Thoracic aorta (tissue), 2 donors: ENCODE measurements around the gene CDX1. TPM values are rescaled to one million over a fixed set of nuclear protein-coding genes. Genes with fewer than 3 reads are reported as not detected.

Experiments used
- ATAC-seq: fragments of 150-250 bp; one replicate; pipeline ENCODE4 v1.8.0; 2017; ENCODE audit warnings: low read depth; ENCODE audit not compliant: insufficient number of reproducible peaks, low FRiP score
- DNase-seq: peaks from one replicate; pipeline ENCODE4 v3.0.0-alpha.2; 2020; ENCODE audit warnings: low spot score
- H3K27ac ChIP-seq, 2 donors: fragments of 200-600 bp; sonication (generic); 1 replicate in 1 of 2; 2 replicates in 1 of 2; pipeline ENCODE4 v1.5.1; 2016; ENCODE audit warnings: mild to moderate bottlenecking in 2 of 2, moderate library complexity in 2 of 2
- H3K27me3 ChIP-seq: fragments of 200-600 bp; sonication (generic); replicated peaks from 2 replicates; pipeline ENCODE4 v1.6.0; 2016; ENCODE audit warnings: mild to moderate bottlenecking; ENCODE audit not compliant: insufficient read depth
- H3K36me3 ChIP-seq: fragments of 200-600 bp; sonication (generic); one replicate; pipeline ENCODE4 v1.5.1; 2016
- H3K4me1 ChIP-seq, 2 donors: fragments of 200-600 bp; sonication (generic); 1 replicate in 1 of 2; 2 replicates in 1 of 2; pipeline versions ENCODE4 v1.5.1 to v1.6.0; 2016; ENCODE audit warnings: low read depth in 2 of 2, mild to moderate bottlenecking in 1 of 2; ENCODE audit not compliant: control insufficient read depth in 1 of 2
- H3K4me3 ChIP-seq: fragments of 200-600 bp; sonication (generic); 2 replicates; pipeline ENCODE4 v1.5.1; 2016; ENCODE audit warnings: mild to moderate bottlenecking
- H3K9me3 ChIP-seq: fragments of 200-600 bp; sonication (generic); 2 replicates; pipeline ENCODE4 v1.5.1; 2016
- CTCF ChIP-seq: fragments of 200-600 bp; sonication (generic); IDR thresholded peaks from one replicate; pipeline ENCODE4 v1.5.1; 2019; ENCODE audit warnings: antibody characterized with exemption
- total RNA-seq, 2 donors: library from RNA; depleted of rRNA; stranded (reverse); fragments of >200 nt; gene quantifications; one replicate each; pipeline versions ENCODE4 v1.1.0 to v1.2.3, GENCODE V29; 2016

Gene CDX1
- total RNA-seq, 2 donors from 2014 or later: not detected

DNA sequence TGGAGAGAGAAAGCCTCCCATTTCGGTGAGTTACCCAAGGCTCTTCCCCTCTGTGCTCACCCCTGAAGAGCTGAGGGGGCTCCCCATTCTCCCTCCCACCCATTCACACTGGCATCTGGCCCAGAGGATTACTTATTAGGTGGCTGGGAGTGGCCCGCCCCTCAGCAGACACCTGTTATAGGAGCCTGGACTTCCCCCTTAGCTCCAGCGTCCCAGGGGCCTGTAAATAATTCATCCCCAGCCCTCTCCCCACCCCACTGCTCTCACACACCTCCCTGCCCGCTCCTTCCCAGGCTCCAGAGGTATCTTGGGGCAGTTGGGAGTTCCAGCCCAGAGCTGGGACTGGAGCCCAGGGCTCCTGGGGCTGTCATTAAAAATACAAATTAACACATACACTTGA lies 11.7 kb downstream of the CDX1 start:
- no peak for DNase-seq
- peak overlapping the region; percentile 68 to 91 for H3K27ac ChIP-seq

DNA sequence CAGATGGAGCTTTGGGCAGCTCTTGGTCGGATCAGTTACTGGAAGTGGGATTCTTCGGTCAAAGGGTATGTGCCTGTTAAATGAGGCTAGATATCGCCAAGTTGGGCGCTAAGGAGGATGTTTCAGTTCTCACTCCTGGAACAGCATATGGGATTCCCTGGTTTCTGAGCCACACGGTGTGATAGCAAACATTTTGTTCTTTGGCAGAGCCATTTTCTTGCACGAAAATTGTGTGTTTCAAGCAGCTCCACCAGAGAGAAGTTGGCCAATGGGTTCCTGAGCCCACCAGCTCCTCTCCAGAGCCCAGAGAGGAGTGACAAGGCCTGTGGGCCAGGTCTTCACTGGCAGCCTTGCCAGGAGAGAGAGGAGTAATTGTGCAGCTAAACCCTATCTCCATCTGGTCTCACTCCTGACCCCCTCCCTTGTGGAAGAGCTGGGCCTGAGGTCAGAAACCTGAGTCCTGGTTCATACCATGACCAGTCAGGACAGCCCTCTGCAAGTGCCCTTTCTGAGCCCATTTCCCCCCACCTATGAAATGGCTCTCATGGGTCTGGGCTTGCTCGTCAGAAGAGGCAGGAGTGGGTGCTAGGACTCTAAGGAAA lies 12.5 kb downstream of the CDX1 start:
- no peak for TF ChIP-seq CTCF
- ATAC-seq: no peak
- Histone ChIP-seq H3K27ac (peak overlapping the region; percentile 91 to 97), H3K4me1 (peaks cover 25 to 77% of the 10 kb centered on the region in 2 donors), H3K9me3 (no peaks in the 10 kb centered on the region), H3K4me3 (no peak overlapping the region), H3K36me3 (no peaks in the 10 kb centered on the region), H3K27me3 (no peaks in the 10 kb centered on the region)
- no peak for DNase-seq

More for the DNA sequence above, 11.7 kb downstream of the CDX1 start:
- H3K9me3 ChIP-seq: no peaks in the 10 kb centered on the region
- H3K27me3 ChIP-seq: no peaks in the 10 kb centered on the region
- TF ChIP-seq CTCF: no peak
- no peak overlapping the region for H3K4me3 ChIP-seq
- peaks cover 25 to 77% of the 10 kb centered on the region in 2 donors for H3K4me1 ChIP-seq
- no peaks in the 10 kb centered on the region for H3K36me3 ChIP-seq
- ATAC-seq: no peak

- H3K27me3 ChIP-seq: no peaks in the 10 kb centered on the region
- H3K4me3 ChIP-seq: peak overlapping the region; percentile 15
- ATAC-seq: peak; percentile 77
- peak; percentile 70 for DNase-seq
- no peak for TF ChIP-seq CTCF
- H3K27ac ChIP-seq: peak overlapping the region; percentile 91 to 97
- no peaks in the 10 kb centered on the region for H3K36me3 ChIP-seq
- peaks cover 25 to 68% of the 10 kb centered on the region in 2 donors for H3K4me1 ChIP-seq
- H3K9me3 ChIP-seq: no peaks in the 10 kb centered on the region
These were observed 13.9 kb downstream of the CDX1 start for GRCh38 chr5:150180241-150181026.

- peak overlapping the region; percentile 91 to 97 for H3K27ac ChIP-seq
- ATAC-seq (no peak), DNase-seq (no peak)
- no peak for TF ChIP-seq CTCF
- no peaks in the 10 kb centered on the region for H3K27me3 ChIP-seq
- no peaks in the 10 kb centered on the region for H3K9me3 ChIP-seq
- H3K4me3 ChIP-seq: peak overlapping the region; percentile 4
- H3K36me3 ChIP-seq: no peaks in the 10 kb centered on the region
- peaks cover 25 to 62% of the 10 kb centered on the region in 2 donors for H3K4me1 ChIP-seq
These were observed 14.4 kb downstream of the CDX1 start for GRCh38 chr5:150181027-150181426.

- Histone ChIP-seq H3K4me1 (peaks cover 18 to 53% of the 10 kb centered on the region in 2 donors), H3K36me3 (no peaks in the 10 kb centered on the region), H3K27ac (peak overlapping the region; percentile 91 to 97), H3K27me3 (no peaks in the 10 kb centered on the region), H3K4me3 (no peak overlapping the region), H3K9me3 (no peaks in the 10 kb centered on the region)
- ATAC-seq: no peak
- TF ChIP-seq CTCF: no peak
- DNase-seq: no peak
These were observed 15.4 kb downstream of the CDX1 start for GRCh38 chr5:150181766-150182545.
